ENCODE measurements around the gene SLC7A1.

GRCh38 chr13:29499506-29500165 is 95.9 kb downstream of the SLC7A1 start:
- TF ChIP-seq POLR2A (IDR thresholded peaks at IDR 0.05) (no peak), CTCF (IDR thresholded peaks at IDR 0.05) (no peak)
